NCI-H2029 (cell line): Measurements from ENCODE around the gene PIK3IP1.
"Not testable (repeated sequence)": the region's sequence is repeated elsewhere in the genome, so short reads cannot be mapped to it uniquely, and the experiment has no call there.

Experiments used
- DNase-seq: peaks from one replicate; lab custom pipeline; 2025; lab: John Stamatoyannopoulos, UW

Gene PIK3IP1, protein sequence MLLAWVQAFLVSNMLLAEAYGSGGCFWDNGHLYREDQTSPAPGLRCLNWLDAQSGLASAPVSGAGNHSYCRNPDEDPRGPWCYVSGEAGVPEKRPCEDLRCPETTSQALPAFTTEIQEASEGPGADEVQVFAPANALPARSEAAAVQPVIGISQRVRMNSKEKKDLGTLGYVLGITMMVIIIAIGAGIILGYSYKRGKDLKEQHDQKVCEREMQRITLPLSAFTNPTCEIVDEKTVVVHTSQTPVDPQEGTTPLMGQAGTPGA

DNA sequence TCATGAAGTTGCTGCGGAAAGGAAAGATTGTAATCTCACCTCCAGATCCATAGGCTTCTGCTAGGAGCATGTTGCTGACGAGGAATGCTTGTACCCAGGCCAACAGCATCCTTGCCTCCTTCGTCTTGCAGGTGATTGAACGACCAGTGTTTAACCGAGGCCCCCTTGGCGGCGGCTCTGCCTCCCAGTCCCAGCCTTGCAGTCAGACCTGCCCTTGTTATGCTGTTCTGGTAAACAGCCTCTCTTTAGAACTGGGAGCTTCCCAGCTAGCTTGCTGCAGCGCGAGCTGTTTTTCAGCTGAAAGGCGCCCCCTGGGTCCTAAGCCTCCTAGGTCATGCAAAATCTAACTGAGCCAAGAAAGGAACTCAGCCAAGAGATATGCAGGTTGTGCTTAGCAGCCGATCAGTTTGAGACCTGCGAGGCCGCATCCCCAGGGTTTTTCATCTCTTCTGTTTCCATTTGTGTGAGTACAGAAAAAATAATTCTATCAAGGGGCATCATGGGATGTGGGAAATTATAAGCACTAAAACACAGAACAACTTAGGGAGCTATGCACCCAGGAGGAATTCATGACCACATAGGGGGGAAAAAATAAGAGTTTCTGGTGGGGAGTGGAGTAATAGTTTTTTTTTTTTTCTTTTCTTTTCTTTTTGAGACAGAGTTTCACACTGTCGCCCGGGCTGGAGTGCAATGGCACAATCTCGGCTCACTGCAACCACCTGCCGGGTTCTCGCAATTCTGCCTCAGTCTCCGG lies at the start of gene PIK3IP1:
TSS of gene PIK3IP1 (minus strand) at position 253 of the 754 bp plus-strand sequence. CDS start at position 109, 144 bp downstream.
- peak; percentile 84 for DNase-seq

DNA sequence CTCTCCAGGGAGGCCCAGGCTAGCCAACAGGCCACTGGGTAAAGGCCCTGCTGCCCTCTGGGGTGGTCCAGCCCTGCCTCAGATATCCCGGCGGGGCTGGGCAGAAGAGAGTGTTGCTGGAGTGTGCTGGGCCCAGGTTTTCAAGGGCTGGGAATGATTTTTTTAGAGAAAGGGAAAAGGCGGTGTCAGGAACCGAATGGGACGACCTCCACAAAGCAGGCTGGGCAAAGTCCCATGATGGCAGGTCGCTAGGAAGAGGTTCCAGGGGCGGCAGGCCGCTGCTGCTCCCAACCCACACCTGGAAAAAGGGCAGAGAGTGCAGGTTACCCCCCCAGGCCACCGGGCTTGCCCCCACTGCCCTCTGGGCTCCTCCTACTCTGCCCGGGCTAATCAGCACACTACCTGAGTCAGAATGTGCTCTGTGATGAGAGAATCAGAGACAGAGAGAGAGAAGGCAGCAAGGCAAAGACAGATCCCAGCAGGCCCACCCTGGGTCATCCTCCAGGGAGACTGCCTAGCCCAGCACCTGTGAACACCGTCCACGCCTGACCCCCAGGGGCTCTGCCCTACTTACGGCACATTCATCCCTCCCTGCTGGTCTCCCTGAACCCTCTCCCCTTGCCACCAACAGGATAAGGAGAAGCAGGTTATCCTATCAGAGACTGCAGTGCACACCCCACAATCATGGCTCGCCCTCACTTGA lies 49.2 kb upstream of the PIK3IP1 start:
- no peak for DNase-seq

DNA sequence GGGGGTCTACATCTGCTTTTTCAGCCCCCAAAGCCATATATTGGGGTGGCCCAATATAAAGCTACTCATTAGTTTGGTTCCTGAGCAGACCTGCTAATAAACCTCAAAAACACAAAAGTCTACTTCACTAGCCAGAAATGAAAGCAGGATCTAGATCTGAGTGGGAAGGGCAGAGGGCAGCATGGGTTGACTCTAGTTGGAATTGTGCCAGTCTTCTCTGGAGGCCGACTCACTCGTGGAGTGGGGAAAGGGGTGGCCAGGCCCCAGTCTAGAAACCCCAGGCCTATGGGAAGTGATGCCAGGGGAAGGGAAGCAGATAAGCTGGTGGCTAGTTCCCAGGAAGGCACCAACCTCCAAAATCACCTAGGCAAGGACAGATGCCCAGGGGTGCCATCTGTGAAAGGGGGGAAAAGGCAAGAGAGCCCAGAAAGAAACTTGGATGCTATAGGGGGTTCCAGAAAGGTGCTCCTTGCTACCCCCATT lies 48.5 kb upstream of the PIK3IP1 start:
- DNase-seq: no peak

DNA sequence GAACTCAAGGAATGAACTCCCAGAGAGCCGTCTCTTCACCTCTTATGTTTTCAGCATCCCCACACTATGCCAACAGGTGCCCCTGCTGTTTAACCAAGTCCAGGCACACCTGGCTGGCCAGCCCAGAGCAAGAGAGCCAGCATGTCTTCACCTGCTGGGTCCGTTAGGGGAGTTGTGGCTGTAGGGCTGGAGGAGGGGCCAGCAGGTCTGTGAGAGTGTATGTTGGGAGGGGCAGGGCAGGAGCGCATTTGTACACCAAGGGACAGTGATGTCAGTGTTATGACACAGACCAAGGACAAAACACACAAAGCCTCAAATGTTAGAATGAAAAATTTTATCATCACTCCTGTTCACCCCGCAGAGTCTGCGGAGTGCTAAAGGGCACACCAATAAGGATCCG lies 48.1 kb upstream of the PIK3IP1 start:
- DNase-seq: no peak

DNA sequence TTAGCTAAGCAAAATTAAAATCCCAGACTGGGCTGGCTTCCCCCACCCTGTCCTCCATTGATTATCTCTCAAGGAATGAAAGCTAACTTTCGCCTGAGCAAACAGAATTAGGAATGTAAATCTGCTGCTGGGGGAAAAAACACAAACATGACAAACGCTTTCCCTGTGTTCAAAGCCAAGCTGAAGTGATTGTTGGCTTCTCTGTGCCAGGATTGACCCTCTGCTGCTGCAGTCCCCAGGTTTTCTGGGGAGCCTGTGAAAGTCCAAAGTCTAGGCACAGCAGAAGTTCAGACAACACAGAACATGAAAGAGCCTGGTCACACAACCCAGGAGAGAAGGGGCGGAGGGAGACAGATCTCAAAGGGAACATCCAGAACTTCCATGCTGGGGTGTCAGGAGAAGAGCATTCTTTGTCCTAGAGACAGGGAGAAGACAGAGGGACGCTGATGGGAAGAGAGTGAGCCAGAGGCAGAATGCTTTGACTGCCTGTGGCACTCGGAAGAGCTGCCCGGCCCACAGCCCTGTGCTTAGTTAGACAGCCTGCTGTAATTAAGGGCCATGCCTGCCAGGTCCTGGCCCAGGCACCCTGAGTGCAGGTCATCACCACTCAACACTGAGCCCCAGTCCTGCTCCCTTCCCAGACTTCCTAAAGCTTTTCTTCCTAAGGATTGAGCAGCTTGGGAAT lies 47.0 kb upstream of the PIK3IP1 start:
- DNase-seq: no peak

GRCh38 chr22:31337178-31337577 lies 44.9 kb upstream of the PIK3IP1 start:
- DNase-seq: no peak

- DNase-seq: no peak
Observed at GRCh38 chr22:31334329-31334728, 42.0 kb upstream of the PIK3IP1 start.

DNA sequence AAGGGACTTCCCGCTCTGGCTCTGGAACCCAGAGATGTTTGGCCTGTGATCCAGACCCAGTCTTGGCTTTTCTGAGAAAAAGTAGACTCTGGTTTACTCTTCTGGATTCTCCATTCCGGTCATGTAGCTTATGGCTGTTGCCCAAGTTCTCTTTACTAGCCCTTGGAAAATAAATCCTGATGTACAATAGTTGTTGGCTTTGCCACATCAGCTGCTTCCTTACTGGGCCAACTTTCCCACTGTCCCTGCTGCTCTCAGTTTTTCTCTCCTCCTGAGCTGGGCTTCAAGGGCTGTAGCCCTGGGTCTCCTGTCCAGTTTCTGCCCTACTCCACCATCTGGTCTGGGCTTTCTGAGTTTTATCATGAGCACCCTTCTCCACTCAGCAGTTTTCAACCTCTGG lies 41.4 kb upstream of the PIK3IP1 start:
- DNase-seq: no peak

DNA sequence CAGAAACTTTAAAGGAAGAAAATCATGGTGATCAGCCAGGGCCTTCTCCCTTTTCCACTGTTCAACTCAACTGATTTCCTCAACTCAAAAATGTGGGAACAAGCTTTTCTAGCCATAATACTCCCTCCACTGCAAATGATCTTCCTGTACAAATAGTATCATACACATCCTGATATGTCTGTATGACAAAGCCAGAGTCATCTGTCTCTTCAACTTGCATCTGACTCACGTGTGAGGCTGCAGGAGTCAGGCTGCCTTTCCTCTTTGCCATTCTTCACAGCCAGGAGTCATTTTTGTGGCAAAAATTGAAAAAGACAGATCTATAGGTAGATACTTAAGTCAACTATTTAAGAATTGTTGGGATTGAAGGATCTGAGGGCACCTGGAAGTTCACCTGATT lies 40.6 kb upstream of the PIK3IP1 start:
- no peak for DNase-seq

DNA sequence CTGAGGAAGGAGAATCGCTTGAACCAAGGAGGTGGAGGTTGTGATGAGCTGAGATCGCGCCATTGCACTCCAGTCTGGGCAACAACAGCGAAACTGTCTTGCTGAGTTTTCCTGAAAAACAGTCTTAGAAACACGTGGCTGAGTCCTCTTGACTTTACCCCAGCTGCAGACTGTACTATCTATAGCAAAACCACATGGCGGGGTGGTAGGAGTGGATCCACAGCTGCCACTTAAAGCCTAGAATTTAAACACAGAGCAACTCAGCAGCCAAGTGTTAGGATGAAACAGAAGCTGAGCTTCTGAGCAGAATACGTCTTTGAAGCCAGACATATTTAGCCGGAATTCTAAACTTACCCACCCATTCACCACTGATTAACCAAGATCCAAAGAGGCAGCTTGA lies 39.7 kb upstream of the PIK3IP1 start:
- DNase-seq: no peak

DNA sequence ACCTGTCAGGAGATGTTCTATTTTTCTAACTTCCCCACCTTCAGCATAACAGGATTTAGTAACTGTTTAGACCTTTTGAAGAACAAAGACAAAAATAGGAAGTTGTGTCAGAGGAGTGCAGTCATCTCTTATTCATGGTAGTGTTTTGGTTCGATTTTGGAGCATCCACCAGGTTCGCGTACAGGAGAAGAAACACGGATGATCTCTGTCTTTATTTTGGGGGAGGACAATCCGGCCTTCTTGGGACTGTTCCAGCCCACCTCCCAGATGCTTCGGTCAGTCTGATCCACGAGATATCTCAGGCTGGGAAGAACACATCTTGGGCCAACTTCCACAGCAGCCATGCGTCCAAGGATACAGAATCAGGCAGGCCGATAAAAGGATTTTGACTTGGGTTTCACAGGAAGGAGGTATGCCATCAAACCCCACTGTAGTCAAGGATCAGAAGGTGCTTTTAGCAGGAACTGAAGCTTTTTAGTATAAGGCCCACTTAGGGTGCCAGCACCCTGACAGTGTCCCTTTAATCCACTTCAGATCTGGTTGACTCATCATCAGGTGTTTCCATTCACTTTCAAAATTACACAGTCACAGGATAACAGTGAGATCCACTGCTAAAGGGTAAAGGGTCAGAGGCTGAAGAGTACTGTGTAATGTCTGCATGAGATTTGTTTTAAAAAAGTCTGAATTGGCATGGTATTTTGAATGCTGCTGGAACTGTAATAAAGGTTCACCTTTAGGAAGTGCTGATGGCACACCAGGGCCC lies 37.3 kb upstream of the PIK3IP1 start:
- DNase-seq: no peak

- no peak for DNase-seq
Observed at GRCh38 chr22:31329029-31329428, 36.7 kb upstream of the PIK3IP1 start.

DNA sequence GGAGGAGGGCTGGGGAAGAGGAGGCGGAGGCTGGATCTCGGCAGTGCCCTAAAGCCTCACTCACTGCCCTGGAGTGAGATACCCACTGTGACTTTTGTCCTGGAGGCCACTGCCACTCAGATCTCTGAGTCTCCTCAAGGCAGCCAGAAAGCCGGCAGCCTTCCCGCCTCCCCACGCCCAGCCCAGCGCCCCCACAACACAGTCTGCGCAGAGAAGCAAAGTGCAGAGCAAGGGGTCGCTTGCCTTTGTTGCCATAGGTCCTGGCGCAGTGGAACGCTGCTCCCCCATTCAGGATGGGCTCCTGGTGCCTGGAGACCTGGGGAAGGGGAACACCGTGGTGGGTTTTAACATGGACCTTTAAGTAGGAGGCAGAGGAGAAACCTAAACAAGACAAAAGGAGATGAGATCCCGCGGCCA lies 36.3 kb upstream of the PIK3IP1 start:
- no peak for DNase-seq

DNA sequence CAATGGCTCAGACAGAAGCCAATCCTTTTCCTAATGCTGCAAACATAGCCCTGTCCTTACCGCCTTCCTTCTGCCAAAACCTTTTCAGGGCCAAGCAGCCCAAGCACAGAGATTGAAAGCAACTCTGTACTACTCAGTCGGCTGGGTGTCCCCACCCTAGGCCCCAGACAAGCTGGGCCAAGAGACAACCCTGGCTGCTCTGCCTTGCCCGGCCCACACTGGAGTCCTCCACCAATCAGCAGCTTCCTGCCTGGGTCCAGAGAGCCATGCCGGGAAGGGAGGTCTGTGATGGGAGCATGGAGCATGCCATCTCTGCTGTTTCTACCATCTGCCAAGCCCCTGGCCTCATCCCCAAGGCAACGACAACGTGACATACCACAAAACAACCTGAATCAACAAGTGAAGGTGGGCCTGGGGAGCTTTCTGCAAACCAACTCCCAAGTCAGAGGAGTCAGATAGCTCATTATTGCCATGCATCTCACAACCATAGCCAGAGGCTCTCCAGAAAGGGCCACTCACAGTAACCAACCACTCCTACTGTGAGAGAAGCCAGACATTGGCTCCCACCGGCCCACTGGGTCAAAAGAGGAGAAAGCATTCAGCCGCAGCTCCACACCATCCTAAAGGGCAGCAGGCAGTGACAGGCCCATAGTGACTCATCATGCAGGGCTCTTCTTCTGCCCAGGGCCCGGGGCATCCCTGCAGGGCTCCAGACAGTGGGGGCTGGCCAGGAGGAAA lies 35.7 kb upstream of the PIK3IP1 start:
- DNase-seq: no peak

GRCh38 chr22:31326877-31327276 lies 34.6 kb upstream of the PIK3IP1 start:
- no peak for DNase-seq

GRCh38 chr22:31323578-31324550 lies 31.6 kb upstream of the PIK3IP1 start:
- DNase-seq: no peak

DNA sequence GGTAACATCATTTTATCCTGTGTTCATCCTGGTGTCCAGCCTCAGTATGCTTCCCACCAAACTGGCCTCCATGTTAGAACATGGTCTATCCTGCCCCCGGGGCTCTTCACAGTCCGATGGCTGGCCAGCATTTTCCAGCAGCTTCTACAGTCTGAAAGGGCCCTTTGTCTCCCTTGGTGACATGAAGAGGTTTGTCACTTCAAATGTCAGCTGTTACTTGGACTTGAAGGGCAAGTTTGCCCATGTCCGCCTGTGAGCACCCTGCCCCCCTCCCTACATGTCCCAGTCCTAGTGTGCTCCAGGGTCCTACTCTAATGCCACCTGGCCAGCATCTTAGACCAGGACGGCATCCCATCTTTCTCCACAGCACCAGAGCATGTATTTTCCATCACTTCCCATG lies 29.1 kb upstream of the PIK3IP1 start:
- DNase-seq: no peak

DNA sequence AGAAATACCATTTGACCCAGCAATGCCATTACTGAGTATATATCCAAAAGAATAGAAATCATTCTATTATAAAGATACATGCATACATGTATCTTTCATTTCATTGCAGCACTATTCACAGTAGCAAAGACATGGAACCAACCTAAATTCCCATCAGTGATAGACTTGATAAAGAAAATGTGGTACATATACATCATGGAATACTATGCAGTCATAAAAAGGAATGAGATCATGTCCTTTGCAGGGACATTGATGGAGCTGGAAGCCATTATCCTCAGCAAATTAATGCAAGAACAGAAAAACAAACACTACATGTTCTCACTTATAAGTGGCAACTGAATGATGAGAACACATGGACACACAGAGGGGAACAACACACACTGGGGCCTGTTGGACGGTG lies 21.9 kb upstream of the PIK3IP1 start:
- not testable (repeated sequence) for DNase-seq

DNA sequence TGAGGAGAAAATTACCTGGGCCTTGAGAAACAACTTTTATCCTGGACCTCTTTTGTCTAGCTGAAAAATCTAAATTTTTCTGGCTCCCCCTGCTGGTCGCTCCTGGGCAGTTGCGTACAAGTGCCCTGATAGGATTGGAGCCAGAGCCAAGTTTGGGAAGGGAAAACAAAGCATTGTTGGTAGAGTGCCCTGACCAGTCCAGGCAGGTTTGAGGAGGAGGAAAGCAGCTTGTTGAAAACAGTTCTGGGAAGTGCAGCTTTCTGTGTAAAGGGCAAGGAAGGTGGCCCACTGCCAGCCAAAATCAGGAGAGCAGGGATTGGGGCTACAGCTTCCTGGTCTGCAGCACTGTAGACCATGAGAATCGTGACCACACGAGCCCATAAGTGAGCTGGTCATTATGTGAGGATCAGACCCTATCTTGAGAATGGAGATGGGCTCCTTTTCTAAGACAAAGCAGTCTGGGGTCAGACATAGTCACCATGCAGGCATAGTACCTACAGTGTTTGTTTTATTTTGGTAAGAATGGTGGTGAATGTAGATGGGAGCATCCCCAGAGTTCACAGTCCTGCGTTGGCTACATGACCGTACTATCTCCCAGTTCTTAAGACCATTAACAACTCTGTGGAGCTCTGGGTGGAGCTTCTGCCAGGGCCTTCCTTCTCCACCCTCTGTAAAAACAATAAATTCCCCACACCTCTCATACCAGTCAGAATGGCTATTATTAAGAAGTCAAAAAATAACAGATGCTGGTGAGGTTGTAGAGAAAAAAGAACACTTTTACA lies 21.3 kb upstream of the PIK3IP1 start:
- peak; percentile 93 for DNase-seq
